Measurements from ENCODE around the gene NMU.

- no peak for TF ChIP-seq ARNT (IDR thresholded peaks at IDR 0.05)
- no peak for TF ChIP-seq SUZ12 (IDR thresholded peaks at IDR 0.05)
- TF ChIP-seq TARDBP (IDR thresholded peaks at IDR 0.05) = no peak
- TF ChIP-seq CTBP1 (IDR thresholded peaks at IDR 0.05; ENCODE audit: borderline replicate concordance) = no peak
- TF ChIP-seq ZNF384 (IDR thresholded peaks at IDR 0.05) = no peak
- TF ChIP-seq FOXA1 (IDR thresholded peaks at IDR 0.05) = no peak
- TF ChIP-seq FOXK2 (IDR thresholded peaks at IDR 0.05) = no peak
- no peak for TF ChIP-seq BHLHE40 (IDR thresholded peaks at IDR 0.05; ENCODE audit: borderline replicate concordance)
- TF ChIP-seq, protein P1, sequence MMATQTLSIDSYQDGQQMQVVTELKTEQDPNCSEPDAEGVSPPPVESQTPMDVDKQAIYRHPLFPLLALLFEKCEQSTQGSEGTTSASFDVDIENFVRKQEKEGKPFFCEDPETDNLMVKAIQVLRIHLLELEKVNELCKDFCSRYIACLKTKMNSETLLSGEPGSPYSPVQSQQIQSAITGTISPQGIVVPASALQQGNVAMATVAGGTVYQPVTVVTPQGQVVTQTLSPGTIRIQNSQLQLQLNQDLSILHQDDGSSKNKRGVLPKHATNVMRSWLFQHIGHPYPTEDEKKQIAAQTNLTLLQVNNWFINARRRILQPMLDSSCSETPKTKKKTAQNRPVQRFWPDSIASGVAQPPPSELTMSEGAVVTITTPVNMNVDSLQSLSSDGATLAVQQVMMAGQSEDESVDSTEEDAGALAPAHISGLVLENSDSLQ (IDR thresholded peaks at IDR 0.05) = no peak
- TF ChIP-seq SP1 (IDR thresholded peaks at IDR 0.05) = no peak
- no peak for TF ChIP-seq FOXM1 (IDR thresholded peaks at IDR 0.05; ENCODE audit: borderline replicate concordance)
- TF ChIP-seq NFRKB (IDR thresholded peaks at IDR 0.05) = no peak
- TF ChIP-seq L3MBTL2 (conservative IDR thresholded peaks at IDR 0.05) = no peak
These were observed 39.2 kb upstream of the NMU start for GRCh38 chr4:55675196-55675793.

Measured in HEK293T (cell line).